ENCODE results near the gene CARD9. TPM values are rescaled to one million over a fixed set of nuclear protein-coding genes. Genes with fewer than 3 reads are reported as not detected.

CARD9 gene
- total RNA-seq, 1 experiment from 2014 or later: 1.7 TPM

DNA sequence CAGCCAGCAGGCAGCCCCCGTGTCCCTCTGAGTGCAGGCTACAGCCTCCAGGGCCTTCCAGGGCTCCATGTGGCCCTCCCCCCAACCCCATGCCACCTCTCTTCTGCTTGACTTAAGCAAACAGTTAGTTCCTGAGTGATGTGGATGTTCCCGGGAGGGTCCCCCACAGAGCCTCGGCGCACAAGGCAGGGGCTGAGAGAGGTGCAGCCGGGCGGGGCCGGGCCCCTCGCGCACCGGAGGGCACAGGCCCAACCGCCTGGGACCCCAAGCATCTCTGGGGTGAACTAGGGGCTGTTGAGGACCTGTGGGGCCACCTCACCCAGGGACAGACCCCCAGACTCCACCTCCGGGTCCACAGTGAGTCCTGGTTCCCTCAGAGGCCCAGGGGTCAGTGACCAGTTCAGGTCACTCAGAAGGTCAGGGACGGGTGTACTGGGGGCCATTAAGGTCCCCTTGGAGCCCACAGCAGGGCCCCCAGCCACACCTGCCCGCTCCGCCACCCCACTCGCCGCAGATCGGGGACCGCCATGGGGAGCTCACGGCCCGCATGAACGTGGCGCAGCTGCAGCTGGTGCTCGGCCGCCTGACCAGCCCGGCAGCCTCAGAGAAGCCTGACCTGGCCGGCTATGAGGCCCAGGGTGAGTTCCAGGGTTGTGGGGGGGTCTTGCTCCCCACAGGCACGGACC is 33.0 kb downstream of the CARD9 start:
- H3K4me1 ChIP-seq (ENCODE audit: control insufficient read depth, insufficient read depth, low read length): no peaks in the 10 kb centered on the region; the same call in 1 of the 2 replicates
- CTCF ChIA-PET: interaction anchor here (1.0 kb wide), 1 partner anchor 60 kb away, joined by 3 read pairs; no protein-coding TSS in a partner anchor
- no peak for TF ChIP-seq SIN3A (IDR thresholded peaks at IDR 0.05; ENCODE audit: borderline replicate concordance, insufficient read depth, low read depth, low read length)
- no peak for TF ChIP-seq TCF7L2 (IDR thresholded peaks at IDR 0.05; ENCODE audit: low read depth, low read length)
- no peak for TF ChIP-seq POLR2AphosphoS5 (IDR thresholded peaks at IDR 0.05; ENCODE audit: low read depth, low read length)
- TF ChIP-seq, protein P1, sequence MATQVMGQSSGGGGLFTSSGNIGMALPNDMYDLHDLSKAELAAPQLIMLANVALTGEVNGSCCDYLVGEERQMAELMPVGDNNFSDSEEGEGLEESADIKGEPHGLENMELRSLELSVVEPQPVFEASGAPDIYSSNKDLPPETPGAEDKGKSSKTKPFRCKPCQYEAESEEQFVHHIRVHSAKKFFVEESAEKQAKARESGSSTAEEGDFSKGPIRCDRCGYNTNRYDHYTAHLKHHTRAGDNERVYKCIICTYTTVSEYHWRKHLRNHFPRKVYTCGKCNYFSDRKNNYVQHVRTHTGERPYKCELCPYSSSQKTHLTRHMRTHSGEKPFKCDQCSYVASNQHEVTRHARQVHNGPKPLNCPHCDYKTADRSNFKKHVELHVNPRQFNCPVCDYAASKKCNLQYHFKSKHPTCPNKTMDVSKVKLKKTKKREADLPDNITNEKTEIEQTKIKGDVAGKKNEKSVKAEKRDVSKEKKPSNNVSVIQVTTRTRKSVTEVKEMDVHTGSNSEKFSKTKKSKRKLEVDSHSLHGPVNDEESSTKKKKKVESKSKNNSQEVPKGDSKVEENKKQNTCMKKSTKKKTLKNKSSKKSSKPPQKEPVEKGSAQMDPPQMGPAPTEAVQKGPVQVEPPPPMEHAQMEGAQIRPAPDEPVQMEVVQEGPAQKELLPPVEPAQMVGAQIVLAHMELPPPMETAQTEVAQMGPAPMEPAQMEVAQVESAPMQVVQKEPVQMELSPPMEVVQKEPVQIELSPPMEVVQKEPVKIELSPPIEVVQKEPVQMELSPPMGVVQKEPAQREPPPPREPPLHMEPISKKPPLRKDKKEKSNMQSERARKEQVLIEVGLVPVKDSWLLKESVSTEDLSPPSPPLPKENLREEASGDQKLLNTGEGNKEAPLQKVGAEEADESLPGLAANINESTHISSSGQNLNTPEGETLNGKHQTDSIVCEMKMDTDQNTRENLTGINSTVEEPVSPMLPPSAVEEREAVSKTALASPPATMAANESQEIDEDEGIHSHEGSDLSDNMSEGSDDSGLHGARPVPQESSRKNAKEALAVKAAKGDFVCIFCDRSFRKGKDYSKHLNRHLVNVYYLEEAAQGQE (IDR thresholded peaks at IDR 0.05; ENCODE audit: insufficient read depth in 1 of 2, low read depth in 2 of 2, low read length in 1 of 2): no peak
- TF ChIP-seq, protein P2, sequence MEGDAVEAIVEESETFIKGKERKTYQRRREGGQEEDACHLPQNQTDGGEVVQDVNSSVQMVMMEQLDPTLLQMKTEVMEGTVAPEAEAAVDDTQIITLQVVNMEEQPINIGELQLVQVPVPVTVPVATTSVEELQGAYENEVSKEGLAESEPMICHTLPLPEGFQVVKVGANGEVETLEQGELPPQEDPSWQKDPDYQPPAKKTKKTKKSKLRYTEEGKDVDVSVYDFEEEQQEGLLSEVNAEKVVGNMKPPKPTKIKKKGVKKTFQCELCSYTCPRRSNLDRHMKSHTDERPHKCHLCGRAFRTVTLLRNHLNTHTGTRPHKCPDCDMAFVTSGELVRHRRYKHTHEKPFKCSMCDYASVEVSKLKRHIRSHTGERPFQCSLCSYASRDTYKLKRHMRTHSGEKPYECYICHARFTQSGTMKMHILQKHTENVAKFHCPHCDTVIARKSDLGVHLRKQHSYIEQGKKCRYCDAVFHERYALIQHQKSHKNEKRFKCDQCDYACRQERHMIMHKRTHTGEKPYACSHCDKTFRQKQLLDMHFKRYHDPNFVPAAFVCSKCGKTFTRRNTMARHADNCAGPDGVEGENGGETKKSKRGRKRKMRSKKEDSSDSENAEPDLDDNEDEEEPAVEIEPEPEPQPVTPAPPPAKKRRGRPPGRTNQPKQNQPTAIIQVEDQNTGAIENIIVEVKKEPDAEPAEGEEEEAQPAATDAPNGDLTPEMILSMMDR (IDR thresholded peaks at IDR 0.05): no peak
- H3K36me3 ChIP-seq (ENCODE audit: control insufficient read depth, insufficient read depth, low read length): no peaks in the 10 kb centered on the region
- no peak overlapping the region for H3K4me3 ChIP-seq (ENCODE audit: low read depth in 2 of 2, low read length in 2 of 2)
- no peak overlapping the region for H3K27ac ChIP-seq (ENCODE audit: low read length)
- in situ Hi-C loops (cut with HindIII; ENCODE audit: low pct_unique_long_range_greater_than_20kb, low sequenced_read_pairs): no loop called here
- intact Hi-C loops (cut with micrococcal nuclease; ENCODE audit: unreplicated experiment): no loop called here
- DNase-seq (ENCODE audit: low read depth, low spot score) (no peak), ATAC-seq (no peak)
- no peaks in the 10 kb centered on the region for H3K27me3 ChIP-seq (ENCODE audit: control insufficient read depth, insufficient read depth, low read length)
- no peaks in the 10 kb centered on the region for H3K9me3 ChIP-seq (ENCODE audit: control insufficient read depth, insufficient read depth, low read depth, low read length)
- BruUV-seq (replicated peaks): no TSS peak
- POLR2A ChIA-PET: no interaction called here

DNA sequence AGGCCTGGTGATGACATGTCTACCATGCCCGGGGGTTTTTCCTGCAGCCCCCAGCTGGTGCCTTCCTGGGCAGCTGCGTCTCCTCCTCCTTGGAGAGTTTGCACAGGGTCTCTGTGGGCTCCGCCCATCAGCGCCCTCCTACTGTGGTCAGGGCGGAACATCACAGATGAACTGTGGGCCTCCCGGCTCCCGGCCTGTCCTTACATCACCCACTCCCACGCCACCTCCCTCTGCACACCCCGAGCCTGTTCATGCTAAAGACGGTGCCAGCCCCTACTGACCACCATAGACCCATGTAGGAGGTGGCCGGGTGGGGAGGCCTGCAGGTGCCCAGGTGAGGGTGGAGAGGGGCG is 33.5 kb downstream of the CARD9 start:
- POLR2A ChIA-PET: no interaction called here
- TF ChIP-seq, protein P2 (IDR thresholded peaks at IDR 0.05): no peak
- TF ChIP-seq TCF7L2 (IDR thresholded peaks at IDR 0.05; ENCODE audit: low read depth, low read length) (no peak), SIN3A (IDR thresholded peaks at IDR 0.05; ENCODE audit: borderline replicate concordance, insufficient read depth, low read depth, low read length) (no peak), POLR2AphosphoS5 (IDR thresholded peaks at IDR 0.05; ENCODE audit: low read depth, low read length) (no peak)
- TF ChIP-seq, protein P1 (IDR thresholded peaks at IDR 0.05; ENCODE audit: insufficient read depth in 1 of 2, low read depth in 2 of 2, low read length in 1 of 2): no peak
- CTCF ChIA-PET: interaction anchor here (0.6 to 1.0 kb wide), 2 partner anchors 23 to 61 kb away, joined by 3 read pairs; no protein-coding TSS in a partner anchor
- ATAC-seq (no peak), DNase-seq (ENCODE audit: low read depth, low spot score) (no peak)
- H3K27ac ChIP-seq (ENCODE audit: low read length): no peak overlapping the region
- intact Hi-C loops (cut with micrococcal nuclease; ENCODE audit: unreplicated experiment) (no loop called here), in situ Hi-C loops (cut with HindIII; ENCODE audit: low pct_unique_long_range_greater_than_20kb, low sequenced_read_pairs) (no loop called here)
- H3K36me3 ChIP-seq (ENCODE audit: control insufficient read depth, insufficient read depth, low read length): no peaks in the 10 kb centered on the region
- no peaks in the 10 kb centered on the region for H3K27me3 ChIP-seq (ENCODE audit: control insufficient read depth, insufficient read depth, low read length)
- H3K4me3 ChIP-seq (ENCODE audit: low read depth in 2 of 2, low read length in 2 of 2): no peak overlapping the region
- no TSS peak for BruUV-seq (replicated peaks)
- no peaks in the 10 kb centered on the region for H3K9me3 ChIP-seq (ENCODE audit: control insufficient read depth, insufficient read depth, low read depth, low read length)
- no peaks in the 10 kb centered on the region; the same call in 1 of the 2 replicates for H3K4me1 ChIP-seq (ENCODE audit: control insufficient read depth, insufficient read depth, low read length)
